ENCODE data around the gene ZCCHC14.

Gene ZCCHC14

DNA sequence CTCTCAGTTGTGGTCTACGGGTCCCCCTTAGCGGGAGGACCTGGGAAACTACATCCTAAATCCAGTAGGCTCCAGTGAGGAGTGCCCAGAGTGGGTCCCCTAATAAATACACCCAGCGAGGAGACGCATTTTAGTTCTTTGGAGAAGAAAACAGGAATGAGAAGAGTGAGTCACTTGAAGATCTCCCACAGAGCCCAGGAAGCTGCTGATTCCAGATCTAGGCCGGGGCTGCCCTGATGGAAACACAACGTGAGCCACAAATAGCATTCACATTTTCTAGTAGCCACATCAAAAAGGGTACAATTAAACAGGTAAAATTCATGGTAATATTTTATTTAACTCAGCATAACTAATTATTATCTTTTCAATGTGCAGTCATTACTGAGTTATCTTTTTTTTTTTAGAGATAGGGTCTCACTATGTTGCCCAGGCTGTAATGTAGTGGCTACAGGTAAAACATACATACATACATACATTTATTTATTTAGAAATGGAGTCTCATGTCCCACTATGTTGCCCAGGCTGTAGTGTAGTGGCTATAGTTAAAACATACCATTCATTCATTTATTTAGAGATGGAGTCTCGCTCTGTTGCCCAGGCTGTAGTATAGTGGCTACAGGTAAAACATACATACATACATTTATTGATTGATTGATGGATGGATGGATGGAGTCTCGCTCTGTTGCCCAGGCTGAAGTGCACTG, 130.8 kb downstream of the ZCCHC14 start:
- DNase-seq (ENCODE audit: low spot score), result no peak

DNA sequence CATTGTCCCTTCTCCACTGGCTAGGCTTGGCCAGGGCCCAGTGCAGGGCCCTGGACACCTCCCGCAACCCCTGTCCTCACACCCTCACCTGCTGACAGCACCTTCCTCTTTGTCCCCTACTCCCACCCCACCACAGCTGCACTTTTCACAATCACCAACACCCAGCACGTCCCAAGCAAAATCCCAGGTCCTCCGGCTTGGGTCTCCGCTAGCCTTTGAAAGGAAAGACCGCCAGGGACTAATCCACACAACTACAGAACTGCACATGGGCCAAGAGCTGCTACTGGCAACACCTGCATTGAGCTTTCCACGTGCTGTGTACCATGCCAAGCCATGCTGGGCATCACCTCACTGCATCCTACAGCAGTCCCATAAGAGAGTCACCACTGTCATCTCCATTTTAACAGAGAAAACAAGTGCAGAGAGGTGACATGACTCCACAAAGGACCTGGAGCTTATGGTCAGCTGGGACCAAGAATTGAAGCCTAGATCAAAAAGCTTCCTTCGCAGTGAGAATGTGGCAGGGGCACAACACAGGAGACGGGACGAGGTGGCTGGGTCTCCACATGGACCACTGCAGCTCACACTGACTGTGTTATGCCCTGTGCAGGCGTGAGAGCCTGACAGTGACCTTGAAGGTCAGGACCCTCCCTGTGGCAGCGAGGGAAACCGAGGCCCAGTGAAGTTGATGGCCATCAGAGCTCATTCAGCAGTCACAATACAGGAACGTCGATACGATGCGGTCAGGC, 131.8 kb downstream of the ZCCHC14 start:
- DNase-seq (ENCODE audit: low spot score), result no peak

DNA sequence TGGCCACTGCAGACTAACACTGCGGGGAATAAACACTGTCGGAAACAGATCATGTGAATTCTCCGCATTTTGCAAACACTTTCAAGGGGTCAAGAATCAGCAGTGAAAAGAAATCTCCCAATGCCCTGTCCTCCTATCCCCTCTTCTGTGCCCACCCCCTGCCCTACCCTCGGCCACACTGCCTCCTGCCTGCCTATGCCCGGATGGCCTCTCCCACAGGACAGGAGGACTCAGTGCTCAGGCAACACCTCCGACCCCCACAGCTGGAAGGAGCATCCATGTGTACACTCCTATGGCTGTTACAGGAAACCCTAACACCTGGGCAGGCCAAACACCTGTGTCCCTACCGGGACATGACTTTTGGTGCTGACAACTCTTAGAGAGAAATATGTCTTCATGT, 133.7 kb downstream of the ZCCHC14 start:
- DNase-seq (ENCODE audit: low spot score), result no peak

DNA sequence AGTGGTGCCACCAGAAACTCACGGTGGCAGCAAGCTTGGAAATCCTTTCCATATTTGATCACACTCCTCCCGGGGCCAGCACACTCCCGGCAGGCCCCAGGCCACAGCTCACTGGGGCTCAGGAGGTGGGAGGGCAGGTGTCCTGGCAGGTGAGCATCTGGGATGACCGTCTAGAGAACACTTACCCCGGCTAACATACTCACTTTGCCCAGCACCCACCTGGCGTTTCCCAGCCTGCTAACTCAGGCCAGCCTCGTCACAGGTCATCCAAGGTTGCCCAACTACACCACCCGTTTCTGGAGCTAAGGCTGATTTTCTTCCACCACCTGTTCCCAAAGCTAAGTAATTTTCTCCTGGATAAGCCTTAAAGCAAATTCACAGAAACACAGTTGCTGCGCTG, 134.1 kb downstream of the ZCCHC14 start:
- no peak for DNase-seq (ENCODE audit: low spot score)

DNA sequence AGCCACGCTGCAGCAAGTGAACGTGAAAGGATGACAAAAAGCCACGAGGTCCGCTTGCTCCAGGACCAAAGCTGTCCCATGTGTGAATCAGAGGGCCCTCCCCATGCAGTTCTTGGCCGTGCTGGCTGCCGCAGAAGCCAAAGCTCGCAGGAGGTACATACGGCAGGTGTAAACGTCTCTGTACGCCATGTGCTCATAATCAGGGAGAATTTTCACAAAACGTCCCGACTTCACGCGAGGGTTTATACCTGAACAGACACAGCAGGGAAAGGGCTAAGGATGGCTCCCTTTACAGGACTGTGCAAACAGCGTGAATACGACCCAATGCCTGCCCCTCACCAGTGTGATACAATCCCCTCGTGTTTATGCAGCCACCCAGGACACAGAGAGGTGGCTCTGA, 134.6 kb downstream of the ZCCHC14 start:
- DNase-seq (ENCODE audit: low spot score), result no peak

DNA sequence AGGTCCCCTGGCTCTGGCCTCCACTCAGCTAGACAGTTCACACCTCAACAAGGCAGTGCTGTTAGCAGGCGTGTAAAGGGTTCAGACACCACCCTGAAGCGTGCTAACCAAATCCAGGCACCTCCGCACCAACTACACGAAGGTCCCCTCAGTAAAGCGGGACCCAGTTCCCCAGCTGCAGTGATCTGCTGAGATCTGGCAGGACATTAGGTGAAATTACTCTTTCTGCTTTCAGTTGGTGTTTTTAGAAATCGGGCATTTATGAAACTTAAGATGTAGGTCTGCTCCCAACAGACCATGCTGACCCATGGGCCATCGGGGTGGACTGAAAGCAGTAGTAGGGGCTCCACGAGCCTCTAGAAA, 136.4 kb downstream of the ZCCHC14 start:
- no peak for DNase-seq (ENCODE audit: low spot score)

All from left forelimb (tissue), 1 donor.